ENCODE measurements around the gene DIP2C. TPM values are rescaled to one million over a fixed set of nuclear protein-coding genes. Genes with fewer than 3 reads are reported as not detected.
A peak's percentile ranks its signal among the peaks of the same experiment; 100 is the strongest.

Gene DIP2C
- total RNA-seq, 4 donors from 2014 or later, result 8.4 to 22.7 (median 16.8) TPM

- no peaks in the 10 kb centered on the region for H3K9me3 ChIP-seq
- H3K4me1 ChIP-seq, result peaks cover 0 to 7% (median 0%) of the 10 kb centered on the region in 4 donors
- H3K4me3 ChIP-seq, result no peak overlapping the region
- peak in 1 of 3 donors; percentile 44 for DNase-seq
- peak overlapping the region in 1 of 4 donors; percentile 72 for H3K27ac ChIP-seq
- H3K36me3 ChIP-seq, result no peaks in the 10 kb centered on the region
- H3K27me3 ChIP-seq, result no peaks in the 10 kb centered on the region
- TF ChIP-seq CTCF (IDR thresholded peaks at IDR 0.05) (no peak), POLR2A (IDR thresholded peaks at IDR 0.05) (no peak)
Measured at GRCh38 chr10:486666-487322, 202.7 kb downstream of the DIP2C start.

DNA sequence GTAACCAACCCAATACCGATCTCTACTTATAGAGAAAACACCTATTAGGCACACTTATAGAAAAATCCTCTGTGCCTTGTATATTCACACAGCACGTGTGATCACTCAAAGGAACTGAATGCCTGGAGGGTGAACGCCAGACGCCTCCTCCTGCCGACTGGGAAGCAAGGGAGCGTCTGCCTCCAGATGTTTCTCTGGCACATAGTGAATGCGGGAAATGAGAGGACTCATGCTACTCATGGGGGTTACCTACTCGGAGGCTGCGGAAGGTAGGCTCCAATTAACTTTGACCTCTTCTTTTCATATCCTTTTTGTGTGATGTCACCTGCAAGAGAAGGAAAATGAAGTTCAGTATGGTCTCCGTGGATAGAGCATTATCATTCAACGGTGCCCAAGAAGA, 203.3 kb downstream of the DIP2C start:
- Histone ChIP-seq H3K9me3 (no peaks in the 10 kb centered on the region), H3K27me3 (no peaks in the 10 kb centered on the region), H3K4me1 (peaks cover 0 to under 1% (median 0%) of the 10 kb centered on the region in 4 donors), H3K36me3 (no peaks in the 10 kb centered on the region), H3K4me3 (no peak overlapping the region), H3K27ac (peak overlapping the region in 1 of 4 donors; percentile 72)
- no peak for DNase-seq
- TF ChIP-seq POLR2A (IDR thresholded peaks at IDR 0.05), result no peak
- TF ChIP-seq CTCF (IDR thresholded peaks at IDR 0.05), result no peak

- Histone ChIP-seq H3K27ac (peak overlapping the region in 1 of 4 donors; percentile 80), H3K9me3 (no peaks in the 10 kb centered on the region), H3K27me3 (no peaks in the 10 kb centered on the region), H3K36me3 (no peaks in the 10 kb centered on the region), H3K4me1 (no peaks in the 10 kb centered on the region), H3K4me3 (no peak overlapping the region)
- TF ChIP-seq CTCF (IDR thresholded peaks at IDR 0.05) (no peak), POLR2A (IDR thresholded peaks at IDR 0.05) (no peak)
- peak in 1 of 3 donors; percentile 32 for DNase-seq
Measured at GRCh38 chr10:485776-486175, 203.7 kb downstream of the DIP2C start.

DNA sequence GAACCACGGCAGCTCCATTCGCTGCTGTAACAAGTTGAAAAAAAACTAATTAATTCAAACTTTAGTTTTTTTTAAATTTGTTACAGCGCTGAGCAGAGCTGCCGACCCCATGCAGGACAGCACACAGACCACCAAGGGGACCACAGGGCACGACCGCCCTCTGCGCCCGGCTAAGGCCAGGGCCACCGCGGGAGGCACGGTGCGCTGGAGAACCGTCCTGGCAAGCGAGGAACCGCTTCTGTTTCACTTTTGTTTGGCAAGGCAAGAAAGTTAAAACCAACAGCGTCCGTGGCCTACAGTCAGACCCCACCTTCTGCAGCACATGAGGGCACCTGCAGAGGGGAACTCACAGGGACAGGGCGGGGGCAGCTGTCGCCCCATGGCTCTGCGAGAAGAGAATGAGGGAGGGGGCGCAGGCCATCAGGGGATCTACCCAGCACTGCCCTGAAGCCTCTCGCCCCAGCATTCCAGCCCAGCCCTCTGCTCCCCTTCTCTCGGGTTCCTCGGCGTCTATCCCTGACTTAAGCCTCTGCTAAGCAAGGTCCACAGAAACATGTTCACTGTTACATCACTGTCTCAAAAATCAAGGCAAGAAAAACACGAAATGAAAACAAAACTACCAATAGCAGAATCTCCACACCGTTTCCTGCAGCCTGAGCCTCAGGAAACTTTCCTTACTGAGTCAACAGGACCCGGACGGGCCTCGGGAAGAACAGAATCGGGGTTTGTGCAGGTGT, 204.4 kb downstream of the DIP2C start:
- Histone ChIP-seq H3K4me3 (peak overlapping the region; percentile 19 to 42 (median 39)), H3K9me3 (no peaks in the 10 kb centered on the region), H3K27ac (peak overlapping the region; percentile 20 to 80 (median 64)), H3K27me3 (no peaks in the 10 kb centered on the region), H3K4me1 (no peaks in the 10 kb centered on the region), H3K36me3 (no peaks in the 10 kb centered on the region)
- TF ChIP-seq CTCF (IDR thresholded peaks at IDR 0.05), result no peak
- no peak for TF ChIP-seq POLR2A (IDR thresholded peaks at IDR 0.05)
- DNase-seq, result peak in 2 of 3 donors; percentile 30 to 51

- Histone ChIP-seq H3K36me3 (no peaks in the 10 kb centered on the region), H3K4me3 (peak overlapping the region; percentile 19 to 42 (median 39)), H3K9me3 (no peaks in the 10 kb centered on the region), H3K4me1 (no peaks in the 10 kb centered on the region), H3K27me3 (no peaks in the 10 kb centered on the region), H3K27ac (peak overlapping the region; percentile 20 to 80 (median 64))
- peak in 2 of 3 donors; percentile 23 to 51 for DNase-seq
- TF ChIP-seq CTCF (IDR thresholded peaks at IDR 0.05) (no peak), POLR2A (IDR thresholded peaks at IDR 0.05) (no peak)
Measured at GRCh38 chr10:484441-484924, 205.0 kb downstream of the DIP2C start.
